ENCODE data around the gene ZBTB7C. TPM values are rescaled to one million over a fixed set of nuclear protein-coding genes. Genes with fewer than 3 reads are reported as not detected.

Gene ZBTB7C
- total and polyA plus RNA-seq, 10 of the 15 experiments (the other 5 are each of a cell fraction or from before 2014, with no cell fraction given): under 0.01 to 0.08 (median 0.01) TPM; not detected in 7

DNA sequence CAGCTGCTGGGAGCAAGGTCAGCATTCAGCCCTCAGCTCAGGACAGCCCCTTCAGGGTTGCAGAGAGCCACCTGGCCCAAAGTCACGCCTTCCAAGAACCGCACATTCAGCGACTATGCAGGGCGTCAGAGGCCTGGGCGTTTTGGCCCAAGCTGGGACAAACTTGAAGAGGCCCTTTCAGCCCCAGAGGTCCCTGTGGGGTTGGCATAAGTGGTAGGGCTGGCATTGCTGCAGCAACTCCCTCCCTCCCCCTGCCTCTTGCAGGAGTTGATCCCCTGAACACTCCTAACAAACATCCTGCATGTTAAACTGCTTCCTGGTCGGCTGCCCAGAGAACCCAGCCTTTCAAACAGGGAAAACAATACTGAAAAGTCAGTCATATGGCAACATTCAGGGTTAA, 285.9 kb downstream of the ZBTB7C start:
- no peaks in the 10 kb centered on the region for H4K20me1 ChIP-seq (ENCODE audit: control insufficient read depth, insufficient read depth)
- H3K4me3 ChIP-seq: no peak overlapping the region
- no peaks in the 10 kb centered on the region for H3K36me3 ChIP-seq (ENCODE audit: control insufficient read depth in 2 of 2, insufficient read depth in 2 of 2, low read length in 1 of 2)
- H2AFZ ChIP-seq (ENCODE audit: control insufficient read depth, low read depth, low read length): no peak overlapping the region
- H3K9me3 ChIP-seq (replicated peaks; ENCODE audit: control insufficient read depth, insufficient read depth, low read length): no peaks in the 10 kb centered on the region
- H3K4me2 ChIP-seq (ENCODE audit: control insufficient read depth, insufficient read depth): no peak overlapping the region
- BruUV-seq (replicated peaks): no TSS peak
- ChIA-PET CTCF (no interaction called here), RAD21 (ENCODE audit: unreplicated experiment) (no interaction called here), SMC1A (ENCODE audit: uncharacterized antibody, unreplicated experiment) (no interaction called here), POLR2A (no interaction called here)
- H3K79me2 ChIP-seq (ENCODE audit: control insufficient read depth, insufficient read depth, low read length): no peaks in the 10 kb centered on the region
- DNase-seq (ENCODE audit: low read depth, low spot score) (no peak), FAIRE-seq (no peak), ATAC-seq (no peak)
- H3K4me1 ChIP-seq (ENCODE audit: control insufficient read depth, insufficient read depth, low read length): no peaks in the 10 kb centered on the region
- no peak overlapping the region for H3K9ac ChIP-seq (ENCODE audit: control insufficient read depth, insufficient read depth, low read length)
- 0% methylated on average over 6 of the region's 6 CpGs for WGBS (ENCODE audit: insufficient coverage, insufficient replicate concordance, low lambda C conversion rate, missing lambda C conversion rate)
- H3K27me3 ChIP-seq (replicated peaks in 1 of 2; ENCODE audit: control insufficient read depth in 2 of 2, insufficient read depth in 2 of 2, low read length in 1 of 2): no peaks in the 10 kb centered on the region; a peak in 1 of 4 replicates
- H3K27ac ChIP-seq (ENCODE audit: control insufficient read depth, insufficient read depth): no peak overlapping the region
- intact Hi-C loops (cut with micrococcal nuclease; ENCODE audit: unreplicated experiment) (no loop called here), in situ Hi-C loops (cut with MboI) (no loop called here)
- TF ChIP-seq ZBED1 (IDR thresholded peaks at IDR 0.05; ENCODE audit: borderline replicate concordance): no peak
- TF ChIP-seq STAT3 (IDR thresholded peaks at IDR 0.05; ENCODE audit: low read depth, low read length): no peak
- no peak for TF ChIP-seq CHD1 (IDR thresholded peaks at IDR 0.05; ENCODE audit: low read depth, low read length)

DNA sequence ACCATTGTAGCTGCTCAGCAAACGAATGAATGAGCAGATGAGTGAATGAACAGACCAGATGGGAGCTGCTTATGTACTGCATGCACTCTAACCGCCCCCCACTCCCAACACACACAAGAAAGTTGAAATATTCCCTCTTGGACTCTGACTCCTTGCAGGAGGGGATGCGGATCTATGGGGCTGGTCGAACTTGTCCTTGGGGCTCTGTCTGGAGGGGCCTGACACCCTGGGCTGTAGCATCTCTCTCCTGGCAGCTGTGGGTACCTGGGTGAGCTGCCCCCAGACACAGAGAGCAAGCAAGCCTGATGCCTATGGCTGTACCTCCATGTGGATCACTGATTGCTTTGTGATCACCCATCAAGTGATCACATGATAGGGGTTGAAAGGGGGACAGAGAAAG, 286.4 kb downstream of the ZBTB7C start:
- Histone ChIP-seq H2AFZ (ENCODE audit: control insufficient read depth, low read depth, low read length) (no peak overlapping the region), H3K36me3 (ENCODE audit: control insufficient read depth in 2 of 2, insufficient read depth in 2 of 2, low read length in 1 of 2) (no peaks in the 10 kb centered on the region), H4K20me1 (ENCODE audit: control insufficient read depth, insufficient read depth) (no peaks in the 10 kb centered on the region), H3K4me3 (no peak overlapping the region), H3K9ac (ENCODE audit: control insufficient read depth, insufficient read depth, low read length) (no peak overlapping the region), H3K9me3 (replicated peaks; ENCODE audit: control insufficient read depth, insufficient read depth, low read length) (no peaks in the 10 kb centered on the region), H3K4me1 (ENCODE audit: control insufficient read depth, insufficient read depth, low read length) (no peaks in the 10 kb centered on the region), H3K79me2 (ENCODE audit: control insufficient read depth, insufficient read depth, low read length) (no peaks in the 10 kb centered on the region), H3K27me3 (replicated peaks in 1 of 2; ENCODE audit: control insufficient read depth in 2 of 2, insufficient read depth in 2 of 2, low read length in 1 of 2) (no peaks in the 10 kb centered on the region; a peak in 1 of 4 replicates), H3K27ac (ENCODE audit: control insufficient read depth, insufficient read depth) (no peak overlapping the region), H3K4me2 (ENCODE audit: control insufficient read depth, insufficient read depth) (no peak overlapping the region)
- CTCF ChIA-PET: no interaction called here
- DNase-seq (ENCODE audit: low read depth, low spot score) (no peak), FAIRE-seq (no peak), ATAC-seq (no peak)
- in situ Hi-C loops (cut with MboI) (no loop called here), intact Hi-C loops (cut with micrococcal nuclease; ENCODE audit: unreplicated experiment) (no loop called here)
- 29% methylated on average over 4 of the region's 4 CpGs for WGBS (ENCODE audit: insufficient coverage, insufficient replicate concordance, low lambda C conversion rate, missing lambda C conversion rate)
- SMC1A ChIA-PET (ENCODE audit: uncharacterized antibody, unreplicated experiment): no interaction called here
- BruUV-seq (replicated peaks): no TSS peak
- RAD21 ChIA-PET (ENCODE audit: unreplicated experiment): no interaction called here
- POLR2A ChIA-PET: no interaction called here
- TF ChIP-seq ZNF24 (IDR thresholded peaks at IDR 0.05) (no peak), TCF3 (IDR thresholded peaks at IDR 0.05; ENCODE audit: borderline replicate concordance, insufficient read depth, low read depth, low read length) (no peak), HDGF (IDR thresholded peaks at IDR 0.05) (no peak), PML (IDR thresholded peaks at IDR 0.05; ENCODE audit: low read length) (no peak), CBFB (IDR thresholded peaks at IDR 0.05; ENCODE audit: low read depth) (no peak), MEF2A (IDR thresholded peaks at IDR 0.05; ENCODE audit: insufficient read depth, low read depth, low read length) (no peak), CHD2 (IDR thresholded peaks at IDR 0.05; ENCODE audit: borderline replicate concordance, low read depth, low read length) (no peak), TAF1 (IDR thresholded peaks at IDR 0.05; ENCODE audit: borderline replicate concordance, low read depth, low read length) (no peak), JUND (IDR thresholded peaks at IDR 0.05; ENCODE audit: low read depth, low read length) (no peak)
- TF ChIP-seq, protein P1, sequence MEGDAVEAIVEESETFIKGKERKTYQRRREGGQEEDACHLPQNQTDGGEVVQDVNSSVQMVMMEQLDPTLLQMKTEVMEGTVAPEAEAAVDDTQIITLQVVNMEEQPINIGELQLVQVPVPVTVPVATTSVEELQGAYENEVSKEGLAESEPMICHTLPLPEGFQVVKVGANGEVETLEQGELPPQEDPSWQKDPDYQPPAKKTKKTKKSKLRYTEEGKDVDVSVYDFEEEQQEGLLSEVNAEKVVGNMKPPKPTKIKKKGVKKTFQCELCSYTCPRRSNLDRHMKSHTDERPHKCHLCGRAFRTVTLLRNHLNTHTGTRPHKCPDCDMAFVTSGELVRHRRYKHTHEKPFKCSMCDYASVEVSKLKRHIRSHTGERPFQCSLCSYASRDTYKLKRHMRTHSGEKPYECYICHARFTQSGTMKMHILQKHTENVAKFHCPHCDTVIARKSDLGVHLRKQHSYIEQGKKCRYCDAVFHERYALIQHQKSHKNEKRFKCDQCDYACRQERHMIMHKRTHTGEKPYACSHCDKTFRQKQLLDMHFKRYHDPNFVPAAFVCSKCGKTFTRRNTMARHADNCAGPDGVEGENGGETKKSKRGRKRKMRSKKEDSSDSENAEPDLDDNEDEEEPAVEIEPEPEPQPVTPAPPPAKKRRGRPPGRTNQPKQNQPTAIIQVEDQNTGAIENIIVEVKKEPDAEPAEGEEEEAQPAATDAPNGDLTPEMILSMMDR (IDR thresholded peaks at IDR 0.05 in 2 of 3, conservative IDR thresholded peaks at IDR 0.05 in 1 of 3; ENCODE audit: control insufficient read depth in 2 of 3, extremely low read depth in 1 of 3, insufficient read depth in 1 of 3, low read depth in 3 of 3, low read length in 3 of 3): no peak
- TF ChIP-seq, protein P2, sequence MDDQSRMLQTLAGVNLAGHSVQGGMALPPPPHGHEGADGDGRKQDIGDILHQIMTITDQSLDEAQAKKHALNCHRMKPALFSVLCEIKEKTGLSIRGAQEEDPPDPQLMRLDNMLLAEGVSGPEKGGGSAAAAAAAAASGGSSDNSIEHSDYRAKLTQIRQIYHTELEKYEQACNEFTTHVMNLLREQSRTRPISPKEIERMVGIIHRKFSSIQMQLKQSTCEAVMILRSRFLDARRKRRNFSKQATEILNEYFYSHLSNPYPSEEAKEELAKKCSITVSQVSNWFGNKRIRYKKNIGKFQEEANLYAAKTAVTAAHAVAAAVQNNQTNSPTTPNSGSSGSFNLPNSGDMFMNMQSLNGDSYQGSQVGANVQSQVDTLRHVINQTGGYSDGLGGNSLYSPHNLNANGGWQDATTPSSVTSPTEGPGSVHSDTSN (IDR thresholded peaks at IDR 0.05; ENCODE audit: insufficient replicate concordance, low read depth, low read length): no peak
- TF ChIP-seq, protein P3, sequence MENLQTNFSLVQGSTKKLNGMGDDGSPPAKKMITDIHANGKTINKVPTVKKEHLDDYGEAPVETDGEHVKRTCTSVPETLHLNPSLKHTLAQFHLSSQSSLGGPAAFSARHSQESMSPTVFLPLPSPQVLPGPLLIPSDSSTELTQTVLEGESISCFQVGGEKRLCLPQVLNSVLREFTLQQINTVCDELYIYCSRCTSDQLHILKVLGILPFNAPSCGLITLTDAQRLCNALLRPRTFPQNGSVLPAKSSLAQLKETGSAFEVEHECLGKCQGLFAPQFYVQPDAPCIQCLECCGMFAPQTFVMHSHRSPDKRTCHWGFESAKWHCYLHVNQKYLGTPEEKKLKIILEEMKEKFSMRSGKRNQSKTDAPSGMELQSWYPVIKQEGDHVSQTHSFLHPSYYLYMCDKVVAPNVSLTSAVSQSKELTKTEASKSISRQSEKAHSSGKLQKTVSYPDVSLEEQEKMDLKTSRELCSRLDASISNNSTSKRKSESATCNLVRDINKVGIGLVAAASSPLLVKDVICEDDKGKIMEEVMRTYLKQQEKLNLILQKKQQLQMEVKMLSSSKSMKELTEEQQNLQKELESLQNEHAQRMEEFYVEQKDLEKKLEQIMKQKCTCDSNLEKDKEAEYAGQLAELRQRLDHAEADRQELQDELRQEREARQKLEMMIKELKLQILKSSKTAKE (IDR thresholded peaks at IDR 0.05; ENCODE audit: low read depth, poor library complexity, severe bottlenecking): no peak

All from GM12878 (cell line).